DND-41 (cell line): ENCODE results near the gene CRACR2A.

Experiments
- ATAC-seq: fragments of 200-7000 bp; cut with Tn5 transposase; 3 replicates; pipeline ENCODE4 v1.9.1; 2021; ENCODE audit warnings: low read depth; ENCODE audit not compliant: insufficient read depth
- DNase-seq: peaks from one replicate; pipeline ENCODE4 v3.0.0-alpha.2; 2020
- H2AFZ ChIP-seq: 2 replicates; pipeline ENCODE4 v1.6.0; 2012; ENCODE audit warnings: low read depth, low read length
- H3K27ac ChIP-seq: 2 replicates; pipeline ENCODE4 v1.5.1; 2012; ENCODE audit warnings: low read length, inconsistent platforms
- H3K27me3 ChIP-seq: fragments of 200-600 bp; sonication (generic); 2 replicates; pipeline ENCODE4 v1.6.0; 2012; ENCODE audit warnings: low read length, mild to moderate bottlenecking, inconsistent platforms; ENCODE audit not compliant: insufficient read depth, poor library complexity
- H3K36me3 ChIP-seq: 2 replicates; pipeline ENCODE4 v1.5.1; 2012; ENCODE audit warnings: low read length, inconsistent platforms; ENCODE audit not compliant: insufficient read depth
- H3K4me1 ChIP-seq: 2 replicates; pipeline ENCODE4 v1.5.1; 2012; ENCODE audit warnings: mild to moderate bottlenecking, low read length; ENCODE audit not compliant: insufficient read depth
- H3K4me2 ChIP-seq: 2 replicates; pipeline ENCODE4 v1.6.0; 2012; ENCODE audit warnings: mild to moderate bottlenecking, moderate library complexity, low read length, inconsistent platforms; ENCODE audit not compliant: insufficient read depth
- H3K4me3 ChIP-seq, 2 experiments: fragments of 200-600 bp in 1 of 2; shearing (Covaris generic) in 1 of 2; 2 replicates each; pipeline ENCODE4 v1.5.1; 2012 to 2016; ENCODE audit warnings: inconsistent platforms in 2 of 2, low read length in 2 of 2, mild to moderate bottlenecking in 2 of 2, low read depth in 1 of 2, moderate library complexity in 1 of 2
- H3K79me2 ChIP-seq: 2 replicates; pipeline ENCODE4 v1.6.0; 2012; ENCODE audit warnings: low read length, inconsistent platforms; ENCODE audit not compliant: insufficient read depth
- H3K9ac ChIP-seq: 2 replicates; pipeline ENCODE4 v1.6.0; 2012; ENCODE audit warnings: low read depth, mild to moderate bottlenecking, inconsistent platforms, low read length, moderate library complexity
- H3K9me3 ChIP-seq: 2 replicates; pipeline ENCODE4 v1.5.1; 2012; ENCODE audit warnings: low read length, moderate library complexity, mild to moderate bottlenecking, inconsistent platforms; ENCODE audit not compliant: insufficient read depth, severe bottlenecking
- H4K20me1 ChIP-seq: 2 replicates; pipeline ENCODE4 v1.6.0; 2012; ENCODE audit warnings: low read length; ENCODE audit not compliant: insufficient read depth
- CTCF ChIP-seq: IDR thresholded peaks from 2 replicates; pipeline ENCODE4 v1.5.1; 2012; ENCODE audit warnings: borderline replicate concordance, low read length, moderate library complexity, mild to moderate bottlenecking; ENCODE audit not compliant: poor library complexity, severe bottlenecking; ENCODE audit errors: extremely low read depth
- EZH2 ChIP-seq: IDR thresholded peaks from 3 replicates; pipeline ENCODE4 v1.6.1; 2012; ENCODE audit warnings: borderline replicate concordance, low read depth, mild to moderate bottlenecking, moderate library complexity, low read length, inconsistent platforms; ENCODE audit not compliant: severe bottlenecking

The CRACR2A gene

DNA sequence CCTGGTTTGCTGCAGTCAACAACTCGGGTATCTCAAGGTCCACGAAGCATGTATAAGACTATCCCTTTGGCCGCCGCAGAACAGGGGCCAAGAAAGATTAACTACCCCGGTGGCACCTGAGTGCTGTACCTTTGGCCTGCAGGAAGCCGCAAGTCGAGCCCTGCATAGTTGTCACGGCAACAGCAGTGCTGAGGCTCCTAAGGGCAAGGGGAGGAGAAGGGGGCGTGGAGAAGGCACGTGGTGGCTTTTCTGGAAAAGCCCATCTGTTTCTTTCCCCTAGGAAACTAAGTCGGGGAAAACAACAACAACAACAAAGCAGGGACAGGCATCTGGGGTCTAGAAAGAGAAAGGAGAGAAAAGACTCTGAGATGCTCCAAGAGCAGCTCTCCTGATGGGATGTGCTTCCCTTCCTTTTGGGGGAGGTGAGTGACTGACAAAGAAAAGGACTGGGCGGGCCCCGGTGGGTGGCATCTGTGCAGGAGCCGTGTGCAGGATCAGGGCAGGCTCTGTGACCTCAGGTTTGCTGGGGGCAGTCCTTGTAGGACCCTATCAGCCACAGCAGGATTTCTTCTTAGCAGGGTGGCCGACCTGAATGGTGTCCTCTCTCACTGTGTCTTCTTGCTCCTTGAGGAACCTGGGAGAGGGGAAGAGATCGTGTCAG is 138.0 kb downstream of the CRACR2A start:
- no peaks in the 10 kb centered on the region for H4K20me1 ChIP-seq
- TF ChIP-seq CTCF (no peak), EZH2 (no peak)
- no peak overlapping the region for H3K27ac ChIP-seq
- peaks cover 19% of the 10 kb centered on the region for H3K36me3 ChIP-seq
- H3K4me2 ChIP-seq, result no peak overlapping the region
- ATAC-seq (no peak), DNase-seq (no peak)
- no peaks in the 10 kb centered on the region for H3K79me2 ChIP-seq
- no peak overlapping the region for H3K9ac ChIP-seq
- no peak overlapping the region for H2AFZ ChIP-seq
- H3K27me3 ChIP-seq, result no peaks in the 10 kb centered on the region
- H3K4me1 ChIP-seq, result no peaks in the 10 kb centered on the region
- H3K4me3 ChIP-seq, result no peak overlapping the region
- no peaks in the 10 kb centered on the region for H3K9me3 ChIP-seq

GRCh38 chr12:3613641-3614395 is 139.1 kb downstream of the CRACR2A start:
- H3K4me2 ChIP-seq, result no peak overlapping the region
- ATAC-seq (no peak), DNase-seq (no peak)
- no peaks in the 10 kb centered on the region for H4K20me1 ChIP-seq
- no peaks in the 10 kb centered on the region for H3K4me1 ChIP-seq
- no peaks in the 10 kb centered on the region for H3K27me3 ChIP-seq
- H3K4me3 ChIP-seq, result no peak overlapping the region
- no peak overlapping the region for H3K27ac ChIP-seq
- H3K9me3 ChIP-seq, result no peaks in the 10 kb centered on the region
- H3K36me3 ChIP-seq, result peaks cover 14% of the 10 kb centered on the region
- no peak overlapping the region for H2AFZ ChIP-seq
- H3K9ac ChIP-seq, result no peak overlapping the region
- no peaks in the 10 kb centered on the region for H3K79me2 ChIP-seq
- TF ChIP-seq CTCF (no peak), EZH2 (no peak)

- no peaks in the 10 kb centered on the region for H3K79me2 ChIP-seq
- ATAC-seq, result no peak
- no peak for DNase-seq
- H3K36me3 ChIP-seq, result peaks cover 14% of the 10 kb centered on the region
- no peaks in the 10 kb centered on the region for H4K20me1 ChIP-seq
- H3K27ac ChIP-seq, result no peak overlapping the region
- H2AFZ ChIP-seq, result no peak overlapping the region
- H3K4me1 ChIP-seq, result no peaks in the 10 kb centered on the region
- no peaks in the 10 kb centered on the region for H3K9me3 ChIP-seq
- no peaks in the 10 kb centered on the region for H3K27me3 ChIP-seq
- no peak for TF ChIP-seq EZH2
- no peak for TF ChIP-seq CTCF
- no peak overlapping the region for H3K4me2 ChIP-seq
- no peak overlapping the region for H3K4me3 ChIP-seq
- H3K9ac ChIP-seq, result no peak overlapping the region
Observed at GRCh38 chr12:3611860-3612703, 140.8 kb downstream of the CRACR2A start.
